Activated T-helper 9 cell treated with anti-CD3 and anti-CD28 coated beads, Interleukin-2, amount 50 U/mL, for 16 hours (primary cell): ENCODE results near the gene CD300A.

Experiments used
- DNase-seq: peaks from one replicate; pipeline ENCODE4 v3.0.0-alpha.2; 2020; ENCODE audit warnings: low read depth

CD300A gene

GRCh38 chr17:74520790-74521480 is 54.5 kb downstream of the CD300A start:
- DNase-seq = no peak

- no peak for DNase-seq
Observed at GRCh38 chr17:74521701-74522201, 55.3 kb downstream of the CD300A start.

GRCh38 chr17:74522381-74523105 is 56.1 kb downstream of the CD300A start:
- DNase-seq = no peak

- no peak for DNase-seq
Observed at GRCh38 chr17:74523308-74523707, 56.9 kb downstream of the CD300A start.

- no peak for DNase-seq
Observed at GRCh38 chr17:74524653-74525464, 58.4 kb downstream of the CD300A start.

- DNase-seq = no peak
Observed at GRCh38 chr17:74525465-74525725, 59.0 kb downstream of the CD300A start.

GRCh38 chr17:74525781-74526288 is 59.4 kb downstream of the CD300A start:
- DNase-seq = no peak

GRCh38 chr17:74526681-74527080 is 60.2 kb downstream of the CD300A start:
- no peak for DNase-seq

GRCh38 chr17:74527081-74527480 is 60.6 kb downstream of the CD300A start:
- no peak for DNase-seq

DNA sequence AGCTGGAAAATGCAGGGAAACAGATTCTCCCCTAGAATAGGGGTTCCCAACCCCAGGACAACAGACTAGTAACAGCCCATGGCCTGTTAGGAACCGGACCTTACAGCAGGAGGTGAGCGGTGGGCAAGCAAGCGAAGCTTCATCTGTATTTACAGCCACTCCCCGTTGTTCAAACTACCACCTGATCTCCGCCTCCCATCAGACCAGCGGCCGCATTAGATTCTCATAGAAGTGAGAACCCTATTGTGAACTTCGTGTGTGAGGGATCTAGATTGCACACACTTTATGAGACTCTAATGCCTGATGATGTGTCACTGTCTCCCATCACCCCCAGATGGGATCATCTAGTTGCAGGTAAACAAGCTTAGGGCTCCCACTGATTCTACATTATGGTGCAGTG is 61.3 kb downstream of the CD300A start:
- no peak for DNase-seq

DNA sequence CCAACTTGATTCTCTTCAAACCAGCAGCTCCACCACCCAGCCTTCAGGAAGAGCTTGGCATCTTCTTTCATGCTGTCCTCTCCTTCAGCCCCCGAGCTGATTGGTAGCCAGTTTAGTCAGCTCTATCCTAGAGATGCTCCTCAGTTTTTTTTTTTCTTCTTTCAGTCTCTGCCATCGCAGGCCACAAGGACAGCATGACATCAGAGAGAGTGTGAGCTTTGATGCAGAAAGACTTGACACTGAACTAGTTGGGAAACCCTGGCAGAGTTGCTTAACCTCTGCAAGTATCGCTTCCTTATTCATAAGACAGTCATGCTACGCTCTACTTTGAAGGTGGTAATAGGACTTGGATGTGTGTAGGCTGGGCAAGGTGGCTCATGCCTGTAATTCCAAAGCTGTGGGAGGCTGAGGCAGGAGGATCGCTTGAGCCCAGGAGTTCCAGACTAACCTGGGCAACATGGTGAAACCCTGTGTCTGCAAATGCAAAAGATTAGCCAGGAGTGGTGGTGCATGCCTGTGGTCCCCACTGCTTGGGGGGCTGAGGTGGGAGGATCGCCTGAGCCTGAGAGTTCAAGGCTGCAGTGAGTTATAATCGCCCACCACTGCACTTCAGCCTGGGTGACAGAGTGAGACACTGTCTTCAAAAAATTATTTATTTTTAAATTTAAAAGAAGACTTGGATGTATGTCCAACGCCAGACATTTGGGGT is 62.2 kb downstream of the CD300A start:
- no peak for DNase-seq

DNA sequence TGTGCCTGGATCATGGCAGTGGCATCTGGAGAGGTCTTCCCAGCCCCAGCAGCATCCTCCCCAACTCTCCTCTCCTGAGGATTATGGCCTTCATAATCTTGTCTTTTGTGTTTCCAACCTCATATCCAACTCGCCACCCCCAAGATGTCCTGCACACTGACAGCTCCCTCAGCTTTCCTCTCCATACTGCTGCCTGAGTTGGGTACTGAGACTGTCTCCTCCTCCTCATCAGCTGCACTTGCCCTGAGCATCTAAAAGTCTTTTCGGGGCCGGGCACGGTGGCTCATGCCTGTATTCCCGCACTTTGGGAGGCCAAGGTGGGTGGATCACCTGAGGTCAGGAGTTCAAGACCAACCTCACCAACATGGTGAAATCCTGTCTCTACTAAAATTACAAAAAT is 62.8 kb downstream of the CD300A start:
- no peak for DNase-seq

DNA sequence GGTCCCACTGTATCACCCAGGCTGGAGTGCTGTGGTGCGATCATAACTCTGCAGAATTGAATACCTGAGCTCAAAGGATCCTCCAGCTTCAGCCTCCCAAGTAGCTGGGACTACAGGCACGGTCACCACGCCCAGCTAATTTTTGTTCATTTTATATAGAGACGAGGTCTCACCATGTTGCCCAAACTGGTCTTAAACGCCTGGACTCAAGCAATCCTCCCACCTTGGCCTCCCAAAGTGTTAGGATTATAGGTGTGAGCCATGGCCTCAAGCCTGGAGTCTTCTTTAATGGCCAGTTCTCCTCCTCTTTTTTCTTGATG is 64.4 kb downstream of the CD300A start:
- no peak for DNase-seq

- DNase-seq = no peak
Observed at GRCh38 chr17:74531231-74531761, 64.9 kb downstream of the CD300A start, which contains the start of gene CD300LB. TSS of gene CD300LB (minus strand) at chr17:74531475. CDS start at chr17:74531350, 125 bp downstream.

GRCh38 chr17:74532115-74532514 is 65.7 kb downstream of the CD300A start:
- DNase-seq = no peak
